GM15510 (cell line): ENCODE results near the gene STEAP1.

Experiments used
- POLR2A ChIP-seq: IDR thresholded peaks from 3 replicates; pipeline ENCODE4 v1.6.1; 2011; ENCODE audit warnings: borderline replicate concordance; ENCODE audit not compliant: insufficient read length; ENCODE audit errors: extremely low read depth

Gene STEAP1

GRCh38 chr7:90180011-90180585 is 25.8 kb downstream of the STEAP1 start:
- TF ChIP-seq POLR2A, result no peak

- no peak for TF ChIP-seq POLR2A
Measured at GRCh38 chr7:90180649-90181048, 26.4 kb downstream of the STEAP1 start.

GRCh38 chr7:90181485-90181884 is 27.2 kb downstream of the STEAP1 start:
- TF ChIP-seq POLR2A, result no peak

GRCh38 chr7:90187507-90188050 is 33.3 kb downstream of the STEAP1 start:
- no peak for TF ChIP-seq POLR2A

- no peak for TF ChIP-seq POLR2A
Measured at GRCh38 chr7:90188281-90188680, 34.0 kb downstream of the STEAP1 start.

- no peak for TF ChIP-seq POLR2A
Measured at GRCh38 chr7:90190995-90191394, 36.7 kb downstream of the STEAP1 start.

- TF ChIP-seq POLR2A, result no peak
Measured at GRCh38 chr7:90191648-90192047, 37.4 kb downstream of the STEAP1 start.

GRCh38 chr7:90192876-90193750 is 38.8 kb downstream of the STEAP1 start:
- TF ChIP-seq POLR2A, result no peak

GRCh38 chr7:90194911-90195809 is 40.9 kb downstream of the STEAP1 start:
- no peak for TF ChIP-seq POLR2A

- no peak for TF ChIP-seq POLR2A
Measured at GRCh38 chr7:90201500-90202195, 47.4 kb downstream of the STEAP1 start.

GRCh38 chr7:90207956-90208355 is 53.7 kb downstream of the STEAP1 start:
- no peak for TF ChIP-seq POLR2A

GRCh38 chr7:90209776-90210175 is 55.5 kb downstream of the STEAP1 start:
- TF ChIP-seq POLR2A, result no peak

- no peak for TF ChIP-seq POLR2A
Measured at GRCh38 chr7:90210475-90210874, 56.2 kb downstream of the STEAP1 start.

GRCh38 chr7:90210981-90211380 is 56.7 kb downstream of the STEAP1 start:
- no peak for TF ChIP-seq POLR2A
